GM19240 (cell line): Measurements from ENCODE around the gene UBXN4.
A peak's percentile ranks its signal among the peaks of the same experiment; 100 is the strongest.
"Not testable (repeated sequence)": the region's sequence is repeated elsewhere in the genome, so short reads cannot be mapped to it uniquely, and the experiment has no call there.

ENCODE experiments used
- DNase-seq: peaks from one replicate; pipeline ENCODE4 v3.0.0; 2011; ENCODE audit warnings: low spot score; ENCODE audit not compliant: insufficient read length

UBXN4 gene

DNA sequence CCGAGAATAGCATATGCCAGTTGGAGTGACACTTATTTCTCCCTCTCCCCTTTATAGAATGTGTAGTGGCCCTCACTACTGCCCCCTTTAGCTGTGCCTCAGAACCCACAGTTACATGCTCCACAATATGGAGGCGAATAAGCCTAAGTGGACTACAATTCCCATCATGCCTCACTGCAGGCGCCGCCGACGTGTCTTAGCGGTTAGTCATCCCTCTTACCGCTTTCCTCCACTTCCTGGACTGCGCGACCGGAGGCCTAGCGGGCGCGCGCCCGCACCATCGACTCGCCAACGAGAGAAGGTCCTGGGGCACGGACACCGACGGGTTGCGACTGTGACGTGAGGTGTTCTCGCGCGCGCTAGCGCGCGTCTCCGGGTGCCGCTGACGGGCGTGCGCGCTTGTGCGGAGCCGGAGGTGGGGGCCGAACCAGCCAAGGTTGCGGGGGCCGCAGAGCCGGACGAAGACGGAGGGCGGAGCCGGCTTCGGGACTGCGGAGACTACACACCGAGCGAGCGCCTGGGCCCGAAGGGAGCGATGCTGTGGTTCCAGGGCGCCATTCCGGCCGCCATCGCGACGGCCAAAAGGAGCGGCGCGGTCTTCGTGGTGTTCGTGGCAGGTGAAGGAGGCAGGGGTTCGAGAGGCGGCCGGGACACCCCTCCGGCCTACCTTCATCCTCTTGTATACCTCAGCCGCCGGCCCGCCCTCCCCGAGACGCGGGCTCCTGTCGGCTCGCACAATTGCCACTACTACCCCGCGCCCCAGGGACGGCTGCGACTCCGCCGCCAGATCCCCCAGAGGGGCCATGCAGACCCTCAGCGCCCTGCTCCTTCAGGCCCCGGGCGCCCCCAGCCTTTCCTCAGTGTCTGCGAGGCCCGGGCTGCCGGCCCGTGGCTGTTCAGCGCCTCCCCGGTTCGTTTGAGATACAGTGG is at the start of gene UBXN4:
TSS of gene UBXN4 (plus strand) at position 461 of the 930 bp plus-strand sequence. CDS start at position 536, 75 bp downstream.
- DNase-seq = peak; percentile 95

GRCh38 chr2:135694711-135695110 is 46.9 kb upstream of the UBXN4 start:
- no peak for DNase-seq

- DNase-seq = no peak
Observed at GRCh38 chr2:135698838-135699237, 42.8 kb upstream of the UBXN4 start.

DNA sequence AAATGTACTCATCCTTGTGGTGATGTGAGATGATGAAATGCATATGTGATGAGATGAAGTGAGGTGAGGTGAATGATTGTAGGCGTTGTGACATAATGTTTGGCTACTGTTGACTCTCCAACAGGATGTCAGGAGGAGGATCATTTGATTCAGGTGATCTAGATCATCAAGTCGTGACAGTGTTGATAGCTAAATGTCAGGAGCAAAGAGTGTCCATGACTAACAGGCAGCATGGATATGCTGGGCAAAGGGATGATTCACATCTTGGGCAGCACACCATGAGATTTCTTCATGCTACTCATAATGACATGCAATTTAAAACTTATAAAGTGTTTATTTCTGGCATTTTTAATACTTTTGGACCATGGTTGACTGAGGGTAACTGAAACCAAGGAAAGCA is 40.2 kb upstream of the UBXN4 start:
- DNase-seq = no peak

GRCh38 chr2:135703300-135703699 is 38.4 kb upstream of the UBXN4 start:
- DNase-seq = no peak

- not testable (repeated sequence) for DNase-seq
Observed at GRCh38 chr2:135704075-135704474, 37.6 kb upstream of the UBXN4 start.

DNA sequence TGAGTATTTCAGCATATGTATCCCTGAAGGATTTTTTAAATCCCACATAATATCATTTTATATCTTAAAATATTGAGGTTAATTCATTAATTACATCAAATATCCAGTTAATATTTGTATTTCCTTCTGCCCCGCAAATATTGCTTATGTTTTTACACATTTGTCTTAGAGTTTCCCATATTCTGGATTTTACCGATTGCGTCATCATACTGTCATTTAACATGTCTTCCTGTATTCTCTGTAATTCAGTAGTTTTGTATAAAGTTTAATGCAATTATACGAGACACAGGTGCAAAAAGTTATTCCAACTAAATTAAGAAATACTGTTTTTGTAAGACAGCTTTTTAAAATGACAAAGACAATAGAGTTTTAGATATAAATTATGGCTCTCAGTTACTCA is 33.5 kb upstream of the UBXN4 start:
- no peak for DNase-seq

- peak; percentile 33 for DNase-seq
Observed at GRCh38 chr2:135709992-135710391, 31.7 kb upstream of the UBXN4 start.

- DNase-seq = not testable (repeated sequence)
Observed at GRCh38 chr2:135715086-135715485, 26.6 kb upstream of the UBXN4 start.

- DNase-seq = no peak
Observed at GRCh38 chr2:135728064-135728743, 13.5 kb upstream of the UBXN4 start.

DNA sequence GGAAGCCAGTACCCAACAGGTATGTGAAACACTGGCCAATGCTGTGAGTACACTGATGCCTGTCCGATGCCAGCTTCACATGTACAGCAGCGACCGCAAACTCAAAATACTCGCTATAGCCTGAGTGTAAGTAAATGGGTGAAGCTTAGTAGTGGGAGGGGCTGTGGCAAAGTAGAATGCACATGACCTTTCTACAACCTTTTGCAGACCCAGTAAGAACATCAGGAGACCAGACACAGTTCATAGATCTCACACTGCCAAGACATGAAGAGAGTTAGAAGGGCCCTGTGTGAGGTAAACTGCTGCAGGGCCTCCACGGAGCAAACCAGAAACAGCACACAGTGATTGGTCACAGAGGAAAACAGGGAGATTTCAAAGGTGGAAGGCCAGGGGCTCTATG is 9.1 kb upstream of the UBXN4 start:
- DNase-seq = no peak

GRCh38 chr2:135733045-135733444 is 8.6 kb upstream of the UBXN4 start:
- no peak for DNase-seq

- no peak for DNase-seq
Observed at GRCh38 chr2:135736546-135736945, 5.1 kb upstream of the UBXN4 start.

DNA sequence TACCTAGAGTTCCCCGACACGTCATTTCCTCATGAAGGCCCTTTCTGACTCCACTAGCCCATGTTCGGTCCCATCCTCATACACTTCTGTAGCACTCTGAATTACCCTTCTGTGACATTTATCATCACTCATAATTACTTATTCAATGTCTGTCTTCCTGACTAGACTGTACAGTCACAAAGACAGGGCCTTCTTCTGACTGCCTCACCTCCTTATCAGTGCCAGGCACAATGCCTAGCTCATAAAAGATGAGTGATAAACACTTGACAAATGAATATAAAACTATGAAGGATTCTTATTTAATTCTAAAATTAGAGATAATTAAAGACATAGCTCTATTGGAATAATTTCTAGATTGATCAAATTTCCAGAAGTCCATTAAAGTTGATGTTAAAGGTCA is 1.4 kb upstream of the UBXN4 start:
- DNase-seq = no peak

DNA sequence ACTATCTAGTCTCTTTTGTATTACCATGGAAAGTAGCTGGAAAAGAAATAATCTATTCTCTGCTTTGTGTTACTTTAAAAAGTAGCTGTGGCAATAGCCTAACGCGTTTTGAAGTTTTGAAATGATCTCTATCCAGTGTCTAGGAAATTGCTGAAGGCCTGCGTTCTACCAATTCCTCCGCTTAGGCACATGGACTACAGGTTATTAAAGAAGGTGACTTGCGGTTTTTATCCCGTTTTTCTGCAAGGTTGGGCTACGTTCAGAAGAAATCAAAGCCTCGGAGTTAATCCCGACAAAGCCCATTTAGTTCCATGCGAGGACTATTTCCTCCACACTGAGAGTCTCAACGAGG is 636 bp upstream of the UBXN4 start:
- no peak for DNase-seq

DNA sequence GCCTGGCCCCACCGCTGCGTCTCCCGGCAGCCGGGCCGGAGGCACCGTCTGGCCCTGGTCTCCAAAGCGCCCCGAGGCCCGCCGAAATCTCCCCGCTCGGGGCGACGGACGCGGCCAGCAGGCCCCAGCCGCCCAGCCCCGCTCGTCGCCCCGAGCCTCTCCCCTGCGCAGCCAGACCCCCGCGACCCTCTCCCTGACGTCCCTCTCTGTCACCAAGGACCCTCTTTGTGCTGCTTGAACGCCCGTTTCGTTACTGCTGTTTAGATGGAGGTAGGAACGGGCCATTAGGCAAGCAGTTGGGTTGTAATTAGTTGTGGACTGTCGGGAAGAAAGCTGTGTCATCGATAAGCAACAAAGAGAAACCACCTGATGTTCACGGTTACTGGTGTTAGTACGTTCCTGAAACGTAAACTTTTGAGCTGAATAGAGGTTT is 686 bp downstream of the UBXN4 start:
- peak; percentile 19 for DNase-seq

DNA sequence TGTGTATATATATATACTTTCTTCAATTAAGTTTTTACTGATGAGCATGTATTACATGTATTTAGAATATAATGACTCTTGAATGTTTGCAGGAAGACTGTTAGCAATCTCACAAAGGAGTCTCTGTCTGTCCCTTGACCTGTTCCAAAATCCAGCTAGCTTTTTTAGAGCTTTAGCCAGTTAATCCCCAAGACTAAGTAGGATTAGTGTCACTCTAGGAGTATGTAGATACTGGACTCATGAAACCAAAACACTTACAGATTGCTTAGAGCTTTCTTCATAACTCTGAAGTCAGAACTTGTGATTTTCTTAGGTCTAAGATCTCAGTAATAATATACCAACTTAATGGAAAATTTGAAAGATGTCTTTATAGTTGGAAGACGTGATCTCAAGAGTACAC is 2.2 kb downstream of the UBXN4 start:
- DNase-seq = no peak

DNA sequence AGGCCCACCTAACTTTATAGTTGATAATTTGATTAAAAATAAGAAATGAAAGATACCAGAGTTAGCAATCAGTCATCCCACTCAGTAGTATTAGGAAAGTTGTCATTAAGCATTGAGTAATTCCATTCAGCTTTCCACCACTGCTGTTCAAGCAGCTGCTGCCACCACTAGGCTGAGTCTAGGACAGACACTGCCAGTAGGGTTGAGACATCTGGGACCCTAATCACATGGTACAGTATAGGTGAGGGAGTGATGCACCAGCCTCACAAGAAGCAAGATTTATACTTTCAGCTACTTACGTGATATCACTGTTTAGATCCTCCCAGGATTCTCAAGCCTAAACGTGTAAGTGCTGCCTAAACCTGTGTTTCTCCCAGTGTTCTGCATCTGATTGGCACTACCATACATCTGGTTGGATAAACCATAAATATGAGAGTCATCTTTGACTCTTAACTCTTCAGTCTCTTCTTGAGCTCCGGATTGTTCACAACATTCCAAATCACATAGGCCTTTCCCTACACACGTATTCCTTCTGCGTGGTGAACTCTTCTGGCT is 3.2 kb downstream of the UBXN4 start:
- DNase-seq = no peak

DNA sequence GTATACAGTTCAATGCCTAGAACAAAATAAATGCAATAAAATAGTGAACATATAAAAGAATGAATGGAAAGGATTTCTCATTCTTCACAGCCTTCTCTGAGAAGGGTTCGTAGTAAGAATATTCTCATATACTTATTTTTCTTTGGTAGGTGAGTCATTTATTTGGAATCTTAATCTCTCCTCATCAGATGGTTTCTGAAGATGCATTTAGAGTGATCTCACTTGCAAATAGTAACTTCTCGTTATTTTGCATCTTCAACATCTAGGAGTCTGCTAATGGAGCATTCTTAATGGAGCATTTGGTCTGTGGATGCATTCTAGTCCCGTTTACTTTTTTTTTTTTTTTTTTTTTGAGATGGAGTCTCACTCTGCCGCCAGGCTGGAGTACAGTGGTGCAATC is 3.9 kb downstream of the UBXN4 start:
- no peak for DNase-seq

DNA sequence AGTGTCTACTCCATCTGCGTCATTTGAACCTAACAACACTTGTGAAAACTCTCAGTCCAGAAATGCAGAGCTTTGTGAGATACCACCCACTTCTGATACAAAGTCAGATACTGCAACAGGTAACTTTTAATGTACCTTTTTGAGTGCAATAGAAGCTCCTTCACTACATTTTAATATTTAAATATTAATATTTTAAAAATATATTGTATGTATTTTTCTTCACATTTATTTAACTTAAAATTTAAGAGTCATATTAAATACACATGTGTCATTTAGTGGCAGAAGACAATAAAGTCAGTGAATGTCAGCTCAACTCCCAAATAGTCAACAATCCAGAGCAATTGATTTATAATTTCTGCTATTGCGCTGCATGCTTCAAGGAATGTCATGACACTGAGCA is 13.9 kb downstream of the UBXN4 start:
- DNase-seq = no peak

DNA sequence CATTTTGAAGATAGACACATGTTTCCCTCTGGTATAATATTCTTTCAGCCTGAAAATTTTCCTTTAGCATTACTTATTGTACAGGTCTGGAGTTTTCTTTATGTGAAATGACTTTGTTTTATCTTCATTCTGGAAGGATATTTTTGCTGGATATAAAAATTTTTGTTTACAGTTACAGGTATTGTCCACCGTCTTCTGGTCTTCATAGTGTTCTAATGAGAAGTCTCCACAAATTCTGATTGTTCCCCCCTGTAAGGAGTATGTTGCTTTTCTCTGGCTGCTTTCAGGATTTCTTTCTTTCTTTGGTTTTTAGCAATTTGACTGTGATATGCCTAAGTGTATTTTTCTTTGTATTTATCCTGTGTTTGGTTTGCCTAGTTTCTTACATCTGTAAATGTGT is 15.0 kb downstream of the UBXN4 start:
- DNase-seq = no peak

GRCh38 chr2:135762022-135762421 is 20.4 kb downstream of the UBXN4 start:
- no peak for DNase-seq
